Kidney glomerular epithelial cell (primary cell): ENCODE data around the gene NEK7.

Experiments
- DNase-seq: peaks from one replicate; lab custom pipeline; 2025; lab: John Stamatoyannopoulos, UW

Gene NEK7

DNA sequence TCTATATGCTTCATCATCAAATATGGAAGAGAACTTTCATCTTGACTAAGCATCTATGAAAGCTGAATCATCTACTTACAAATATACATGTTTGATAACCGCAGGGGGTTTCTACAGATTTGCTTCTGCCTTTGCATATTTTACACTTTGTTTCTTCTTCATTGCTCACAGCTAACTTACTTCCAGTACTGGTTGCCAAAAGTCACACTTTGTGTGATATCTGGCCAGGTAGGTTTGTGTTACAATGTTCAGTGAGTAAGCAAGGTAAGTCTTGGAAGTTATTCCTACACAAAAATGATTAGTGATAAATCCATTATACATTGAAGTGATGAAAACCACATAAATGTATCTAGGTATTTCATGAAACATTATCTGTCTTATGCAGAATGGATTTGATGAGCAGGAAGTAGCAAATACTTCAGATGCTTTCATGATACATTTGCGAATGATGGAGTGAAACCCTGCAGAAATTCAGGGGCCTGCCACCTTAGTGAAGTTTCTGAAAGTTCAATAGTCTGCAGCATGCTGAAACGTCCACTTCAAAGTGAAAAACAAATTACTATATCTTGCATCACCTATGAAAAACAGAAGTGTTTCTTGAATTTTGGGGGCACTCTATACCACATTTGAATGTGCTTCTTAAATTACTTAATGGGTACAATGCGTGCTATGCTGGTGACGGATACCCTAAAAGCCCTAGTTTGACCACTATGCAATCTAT, 196.3 kb downstream of the NEK7 start:
- DNase-seq, result no peak

GRCh38 chr1:198357937-198358336, 201.1 kb downstream of the NEK7 start:
- DNase-seq, result no peak

DNA sequence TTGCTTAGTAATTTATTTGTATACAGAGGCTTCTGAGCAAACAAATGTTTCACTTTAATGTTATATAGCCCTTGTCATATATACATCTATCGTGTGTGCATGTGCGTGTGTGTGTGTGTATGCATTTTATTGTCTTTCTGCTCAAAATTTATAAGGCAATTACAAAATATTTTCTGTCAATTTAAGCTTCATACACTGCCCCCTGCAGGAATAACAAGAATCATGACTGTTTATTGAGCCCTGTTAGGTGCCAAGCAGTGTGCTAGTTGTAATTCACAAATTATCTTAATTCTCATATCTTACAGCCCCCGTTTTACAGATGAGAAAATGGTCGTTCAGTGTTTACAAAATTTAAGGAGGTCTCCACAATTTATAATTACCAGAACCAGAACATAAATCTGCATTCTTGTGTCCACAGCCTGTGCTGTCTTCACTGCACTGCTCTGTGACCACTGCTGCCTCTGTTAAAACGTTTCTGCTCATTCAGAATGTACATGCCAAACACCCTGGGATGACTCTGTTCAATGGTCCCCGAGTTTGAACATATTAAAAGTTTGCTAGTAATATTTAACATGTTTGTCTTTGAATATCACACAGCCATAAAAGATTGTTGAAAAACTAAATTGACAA, 202.3 kb downstream of the NEK7 start:
- DNase-seq, result no peak

- no peak for DNase-seq
These were observed 203.5 kb downstream of the NEK7 start for GRCh38 chr1:198360208-198360729.

GRCh38 chr1:198361237-198361767, 204.5 kb downstream of the NEK7 start:
- DNase-seq, result no peak

DNA sequence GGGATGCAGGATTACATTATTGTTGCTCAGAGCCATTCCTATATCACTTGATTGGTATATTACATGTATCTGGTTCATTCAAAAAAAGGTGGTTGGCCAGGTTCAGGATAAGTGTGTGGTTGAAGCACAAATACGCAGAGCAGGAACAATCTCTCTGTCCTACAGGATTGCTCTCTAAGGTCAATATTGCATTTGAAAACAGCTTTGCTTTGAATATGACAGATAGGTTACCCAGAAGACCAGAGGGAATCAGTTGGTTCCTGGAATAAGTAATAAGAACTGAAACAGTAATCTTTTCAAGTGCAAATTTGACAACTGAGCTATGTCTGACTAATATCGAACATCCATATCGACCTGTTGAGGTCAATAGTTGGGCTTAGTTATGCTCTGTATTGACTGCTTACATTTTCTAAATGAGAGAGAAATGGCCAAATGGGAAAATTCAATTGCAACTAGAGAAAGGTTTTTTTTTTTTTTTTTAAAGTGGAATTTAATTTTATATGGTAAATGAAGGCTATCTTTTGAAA, 206.9 kb downstream of the NEK7 start:
- no peak for DNase-seq

- DNase-seq, result no peak
These were observed 207.7 kb downstream of the NEK7 start for GRCh38 chr1:198364471-198364870.

GRCh38 chr1:198367296-198367695, 210.5 kb downstream of the NEK7 start:
- DNase-seq, result no peak

DNA sequence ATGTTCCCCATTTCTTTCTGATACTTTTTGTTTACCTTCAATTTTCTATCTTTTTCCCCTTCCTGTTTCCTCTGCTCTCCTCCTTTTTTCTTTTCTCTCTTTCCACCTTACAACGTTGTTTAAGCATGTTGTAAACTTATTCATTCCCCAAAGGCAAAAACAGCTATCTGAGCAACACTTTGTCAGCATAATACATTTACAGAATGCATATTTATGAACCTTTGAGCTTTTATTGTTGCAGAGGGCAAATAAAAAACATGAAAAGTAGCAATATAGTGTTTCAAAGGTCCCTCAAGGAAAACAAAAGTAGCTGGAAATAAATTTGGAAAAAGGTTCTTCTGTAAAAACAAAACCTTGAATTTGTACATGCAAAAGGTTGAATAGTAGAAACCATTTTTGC, 214.2 kb downstream of the NEK7 start:
- no peak for DNase-seq
